NCI-H2196 (cell line): Measurements from ENCODE around the gene SLCO3A1.

Experiments
- DNase-seq: peaks from one replicate; lab custom pipeline; 2025; ENCODE audit not compliant: unreplicated experiment; lab: John Stamatoyannopoulos, UW

SLCO3A1 gene

DNA sequence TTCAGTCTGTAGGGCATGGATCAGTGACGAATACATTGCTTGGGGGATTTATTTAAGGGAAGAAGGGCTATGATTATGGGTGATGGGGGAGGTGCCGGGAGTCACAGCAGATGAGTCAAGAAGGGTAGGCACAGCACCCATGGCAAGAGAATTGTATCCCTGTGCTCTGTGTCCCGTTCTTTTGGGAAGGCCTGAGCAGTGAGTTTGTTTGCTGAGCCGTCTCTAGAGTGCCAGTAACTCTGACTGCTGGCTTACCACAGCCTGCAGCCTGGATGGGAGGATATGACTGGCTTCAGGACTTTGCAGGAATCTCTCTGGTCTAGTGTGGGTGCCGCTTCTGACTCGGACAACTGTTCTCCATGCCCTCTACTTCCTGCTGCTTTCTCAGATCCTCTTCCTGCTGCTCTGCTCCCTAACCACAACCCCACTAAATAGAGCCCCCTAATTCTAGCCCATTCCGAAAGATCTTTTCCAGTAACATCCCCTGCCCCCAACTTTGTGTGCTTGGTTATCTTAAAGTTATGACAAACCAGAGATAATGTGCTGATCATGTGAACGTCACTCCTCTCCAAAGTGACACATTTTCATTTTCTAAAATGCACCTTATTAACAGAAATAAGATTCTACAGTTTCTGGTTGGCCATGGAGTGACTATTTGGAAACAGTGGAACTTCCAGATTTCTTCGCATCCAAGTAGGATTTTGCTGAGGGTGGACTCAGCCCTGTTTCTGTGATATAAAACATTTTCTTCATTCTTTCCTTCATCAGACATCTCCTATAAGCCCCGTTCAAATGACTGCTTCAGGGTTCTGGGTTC is 239.0 kb downstream of the SLCO3A1 start:
- DNase-seq = no peak

DNA sequence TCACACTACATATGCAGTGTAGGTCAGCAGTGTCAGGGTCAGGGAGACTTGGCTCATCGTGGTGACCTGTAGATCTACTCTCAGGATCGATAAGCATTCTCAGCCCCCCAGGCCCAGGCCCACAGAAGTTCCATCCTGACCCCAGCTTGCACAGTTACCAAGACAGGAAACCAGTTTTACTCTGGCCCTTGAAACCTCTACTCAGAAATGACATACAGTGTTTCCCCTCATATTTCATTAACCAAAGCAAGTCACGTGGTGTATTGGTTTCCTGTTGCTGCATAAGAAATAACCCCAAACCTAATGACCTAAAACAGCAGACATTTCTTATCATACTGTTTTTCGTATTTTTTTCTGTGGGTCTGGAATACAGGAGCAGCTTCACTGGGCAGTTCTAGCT is 242.2 kb downstream of the SLCO3A1 start:
- DNase-seq = no peak

DNA sequence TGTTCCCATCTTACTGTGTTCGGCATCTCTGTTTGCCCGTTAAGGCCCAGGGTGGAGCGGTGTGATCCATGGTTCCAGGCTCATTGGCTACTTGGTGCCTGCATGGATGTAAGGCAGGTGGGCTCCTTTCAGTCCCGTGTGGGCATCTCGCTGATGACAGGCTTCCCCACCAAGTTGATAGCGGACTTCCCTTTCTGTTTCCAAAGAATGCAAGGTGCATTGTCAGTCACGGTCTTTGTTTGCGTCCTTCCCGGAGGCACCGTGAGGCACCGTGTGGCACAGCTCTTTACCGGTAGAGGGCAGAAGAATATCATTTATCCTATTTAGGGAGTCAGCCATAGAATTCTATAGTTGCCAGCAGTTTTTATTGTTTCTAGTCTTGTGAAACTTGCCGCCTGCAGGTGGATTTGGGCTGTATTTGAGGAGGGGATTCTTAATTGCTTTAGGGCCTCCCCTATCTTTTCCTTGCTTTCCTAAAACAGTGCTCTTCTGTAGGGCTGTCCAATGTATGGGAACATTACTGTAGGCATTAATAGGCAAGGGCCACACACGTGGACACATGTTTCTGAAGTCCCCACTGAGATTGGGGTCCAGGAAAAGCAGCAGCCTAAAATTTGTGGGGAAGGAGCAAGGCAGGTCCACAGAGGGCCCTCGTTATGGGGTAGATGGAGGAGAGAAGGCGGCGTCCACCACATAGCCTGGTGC is 244.1 kb downstream of the SLCO3A1 start:
- DNase-seq = no peak

DNA sequence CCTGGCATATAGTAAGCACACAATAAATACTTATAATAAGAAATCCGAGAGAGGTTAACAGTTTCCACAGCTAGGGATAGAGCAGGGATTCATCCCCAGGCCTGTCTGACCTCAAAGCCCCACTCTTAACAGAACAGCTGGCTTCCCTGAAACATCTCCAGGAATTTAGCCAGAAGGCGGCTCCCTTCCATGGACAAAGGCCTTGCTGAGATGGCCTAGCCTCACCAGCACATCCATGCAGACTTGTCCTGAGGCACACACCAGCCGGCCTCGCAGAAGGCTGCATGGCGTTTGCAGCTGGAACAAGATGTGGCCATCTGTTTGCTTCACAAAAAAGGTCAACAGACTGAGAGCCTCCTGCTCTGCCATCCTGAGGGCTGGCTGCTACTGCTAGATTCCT is 245.4 kb downstream of the SLCO3A1 start:
- no peak for DNase-seq

DNA sequence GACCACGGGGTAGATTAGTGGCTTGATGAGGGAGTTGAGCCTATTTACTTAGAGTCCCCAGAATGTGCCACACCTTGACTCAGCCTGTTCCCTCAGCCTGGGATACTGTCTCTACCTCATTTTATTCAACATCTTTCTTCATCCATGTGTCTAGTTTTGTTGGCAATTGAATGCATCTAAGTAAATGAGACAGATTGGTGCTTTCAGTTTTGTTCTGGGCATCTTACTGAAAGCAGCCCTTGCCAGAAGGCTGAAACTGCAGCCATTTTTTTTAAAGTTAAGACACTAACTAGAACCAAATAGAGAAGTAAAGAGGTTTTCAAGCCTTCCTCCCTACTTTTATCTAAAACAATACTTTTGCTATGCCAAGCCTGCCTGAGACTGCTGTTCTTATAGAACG is 246.8 kb downstream of the SLCO3A1 start:
- no peak for DNase-seq

DNA sequence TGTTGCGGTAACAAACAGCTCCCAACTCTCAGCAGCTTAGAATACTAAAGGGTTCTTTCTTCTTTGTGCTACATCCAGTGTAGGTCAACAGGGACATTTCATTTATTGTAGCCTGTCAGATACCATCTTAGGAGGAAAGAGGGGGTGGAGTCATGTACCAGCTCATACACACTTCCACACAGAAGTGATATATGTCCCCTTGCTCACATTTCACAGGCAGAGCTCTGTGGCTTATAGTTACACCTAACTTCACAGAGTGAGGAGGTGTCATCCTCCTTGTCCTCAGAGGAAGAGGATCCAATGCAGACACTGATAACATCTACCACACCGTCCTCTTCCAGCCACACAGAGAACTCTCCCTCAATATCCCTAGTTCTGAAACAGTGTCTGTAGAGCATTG is 247.2 kb downstream of the SLCO3A1 start:
- no peak for DNase-seq

DNA sequence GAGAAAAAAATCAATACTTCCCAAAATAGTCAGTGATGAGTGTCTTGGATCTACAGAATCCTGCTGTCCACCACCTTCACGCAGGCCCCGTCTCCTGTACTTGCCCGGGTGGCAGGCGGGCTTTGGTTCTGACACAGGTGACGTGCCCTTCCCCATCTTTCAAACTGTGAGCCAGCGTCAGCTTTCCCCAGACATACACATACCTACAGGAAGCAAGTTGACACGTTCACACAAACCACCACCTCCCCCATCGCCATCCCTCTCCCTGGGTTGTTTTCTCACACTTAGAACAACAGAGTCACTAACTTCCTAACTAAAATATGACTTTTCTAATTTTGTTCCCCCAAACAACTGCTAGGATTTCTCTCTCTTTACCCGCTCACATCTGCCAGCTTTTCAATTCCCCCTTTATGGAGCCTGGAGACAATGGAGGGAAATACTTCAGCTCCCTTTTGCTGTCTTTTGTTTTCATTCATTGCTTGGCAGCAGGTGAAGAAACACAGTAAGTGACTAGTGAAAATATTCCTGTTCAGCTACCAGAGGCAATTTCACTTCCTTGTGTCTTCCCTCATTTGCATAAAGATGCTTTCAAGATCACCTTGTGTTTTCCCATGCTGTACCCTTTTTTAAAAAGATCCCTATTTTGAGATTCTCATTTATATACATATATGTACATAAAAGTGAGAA is 248.3 kb downstream of the SLCO3A1 start:
- no peak for DNase-seq

DNA sequence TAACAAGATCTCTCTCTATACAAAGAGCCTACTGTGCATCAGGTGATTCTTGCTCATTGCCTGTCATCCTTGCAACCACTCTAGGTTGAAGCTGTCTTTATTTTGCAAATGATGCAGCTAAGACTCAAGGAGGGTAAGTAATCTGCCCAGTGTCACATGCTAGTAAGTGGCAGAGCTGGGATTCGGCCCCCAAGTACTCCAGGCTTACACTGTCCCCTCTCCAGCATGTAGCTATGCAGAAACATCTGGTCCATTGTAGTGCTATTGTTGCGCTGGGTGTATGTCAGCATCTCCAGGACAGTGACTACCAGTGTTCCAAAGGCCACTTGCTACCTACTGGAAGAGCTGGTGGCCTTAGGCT is 248.9 kb downstream of the SLCO3A1 start:
- no peak for DNase-seq

DNA sequence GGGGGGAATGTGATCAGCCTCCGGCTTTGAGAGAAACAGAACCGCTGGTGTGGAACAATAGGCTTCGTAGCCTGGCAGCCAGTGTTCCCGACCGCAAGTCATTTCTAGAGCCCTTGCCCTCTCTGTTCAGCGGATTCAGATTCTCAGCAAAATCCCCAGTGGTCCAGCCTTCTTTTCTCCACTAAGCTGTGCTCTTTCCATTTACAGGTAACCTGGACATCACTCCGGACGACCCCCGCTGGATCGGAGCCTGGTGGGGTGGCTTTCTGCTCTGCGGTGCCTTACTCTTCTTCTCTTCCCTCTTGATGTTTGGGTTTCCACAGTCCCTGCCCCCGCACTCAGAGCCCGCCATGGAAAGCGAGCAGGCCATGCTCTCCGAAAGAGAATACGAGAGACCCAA is 250.6 kb downstream of the SLCO3A1 start:
- no peak for DNase-seq

DNA sequence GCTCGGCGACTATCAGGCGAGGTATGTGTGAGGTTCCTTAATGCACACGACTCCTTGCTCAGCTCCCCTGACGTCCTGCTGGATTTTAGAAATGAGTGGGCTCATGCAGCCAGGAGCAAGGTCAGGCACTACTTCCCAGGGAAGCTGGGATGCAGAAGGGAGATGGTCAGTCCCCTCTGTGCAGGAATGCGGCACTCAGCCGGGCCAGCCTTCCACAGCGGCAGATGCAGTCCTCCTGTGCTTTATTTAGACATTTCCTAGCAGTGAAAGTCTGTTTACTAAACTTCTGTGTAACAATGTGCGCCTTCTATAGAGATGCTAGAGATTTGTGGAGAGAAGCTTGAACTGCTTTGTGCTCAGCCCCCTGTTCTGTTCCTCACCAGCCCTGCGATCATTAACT is 252.1 kb downstream of the SLCO3A1 start:
- DNase-seq = no peak

DNA sequence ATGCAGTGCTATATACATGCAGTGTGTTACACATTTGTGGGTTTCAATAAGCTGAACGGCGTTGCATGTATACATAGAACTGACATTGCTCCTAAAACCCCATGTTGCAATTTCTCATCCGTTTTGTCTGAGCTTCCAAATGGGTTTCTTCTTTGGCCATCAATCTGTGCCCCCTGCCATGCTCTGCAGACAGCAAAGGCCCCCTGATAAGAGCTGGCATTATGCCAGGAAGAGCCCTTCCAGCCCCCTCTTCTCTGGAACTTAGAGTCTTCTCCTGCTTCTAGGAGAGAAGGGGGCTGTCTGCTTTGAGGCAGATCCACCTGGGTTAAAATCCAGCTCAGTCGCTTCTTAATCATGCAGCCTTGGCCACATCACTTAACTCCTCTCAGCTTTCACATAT is 254.0 kb downstream of the SLCO3A1 start:
- DNase-seq = no peak

DNA sequence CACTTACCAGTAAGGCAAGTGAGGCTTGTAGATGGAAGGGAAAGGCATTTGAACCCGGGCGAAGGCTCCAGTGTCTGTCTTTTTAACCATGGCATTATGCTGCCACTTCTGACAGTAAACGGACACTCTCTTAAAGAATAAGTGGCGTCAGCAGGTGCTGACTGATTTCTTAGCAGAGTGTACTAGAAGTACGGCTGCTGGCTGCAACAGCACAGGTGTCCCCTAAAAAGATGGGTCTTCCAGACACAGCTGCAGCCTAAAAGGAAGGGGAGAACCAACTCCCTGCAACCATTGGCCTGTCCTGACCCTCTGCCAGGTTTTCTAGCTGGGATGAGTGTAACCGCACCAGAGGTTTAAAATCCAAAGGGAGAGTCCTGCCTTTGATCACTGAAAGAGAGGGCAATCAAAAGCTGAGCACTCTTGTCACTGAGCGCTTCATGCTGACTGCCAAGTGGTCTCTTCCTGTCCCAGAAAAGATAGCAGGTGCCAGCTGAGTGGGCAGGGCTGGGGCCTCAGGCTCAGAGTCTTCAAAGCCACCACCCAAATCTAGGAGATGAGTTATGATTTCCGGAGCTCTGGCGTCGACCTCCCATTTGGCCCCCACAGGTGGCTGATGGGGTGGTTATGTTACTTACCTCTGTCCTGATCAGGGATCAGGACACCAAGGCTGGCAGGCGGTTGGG is 255.8 kb downstream of the SLCO3A1 start:
- peak; percentile 52 for DNase-seq

DNA sequence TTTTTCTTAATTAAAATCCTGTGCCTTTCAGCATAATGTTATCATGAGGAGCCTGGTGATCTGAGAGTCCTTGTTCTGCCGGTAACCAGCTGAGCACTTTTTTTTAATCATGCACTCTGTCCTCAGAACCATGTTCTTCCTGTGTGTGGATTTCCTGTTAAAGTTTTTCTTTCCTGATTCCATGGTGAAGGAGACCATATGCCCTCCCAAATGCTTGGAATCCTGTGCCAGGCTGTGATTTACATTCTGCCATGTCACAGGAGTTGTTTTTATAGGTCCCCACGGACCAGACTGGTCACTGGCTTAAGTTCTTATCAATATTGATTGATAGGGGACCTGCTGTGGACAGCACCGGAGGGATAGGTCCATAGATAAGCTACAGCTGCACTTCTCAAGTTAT is 257.8 kb downstream of the SLCO3A1 start:
- no peak for DNase-seq

DNA sequence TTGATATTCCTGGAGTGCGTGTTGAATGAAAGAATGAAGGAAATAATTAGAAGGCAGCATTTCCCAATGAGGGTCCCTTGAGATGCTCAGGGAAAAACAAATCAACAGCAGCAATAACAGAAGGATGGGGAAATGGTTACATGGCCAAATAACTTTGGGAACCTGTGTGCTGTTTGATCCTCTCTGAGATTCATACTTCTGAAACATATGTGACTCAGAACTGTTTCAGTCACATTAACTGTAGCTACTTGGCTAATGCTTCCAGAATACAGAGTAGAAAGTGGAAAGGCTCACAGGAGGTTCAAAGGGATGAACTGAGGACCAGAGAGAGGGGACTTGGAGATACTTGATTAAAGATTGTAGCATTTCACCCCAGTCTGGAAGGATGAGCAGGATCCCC is 258.2 kb downstream of the SLCO3A1 start:
- no peak for DNase-seq

DNA sequence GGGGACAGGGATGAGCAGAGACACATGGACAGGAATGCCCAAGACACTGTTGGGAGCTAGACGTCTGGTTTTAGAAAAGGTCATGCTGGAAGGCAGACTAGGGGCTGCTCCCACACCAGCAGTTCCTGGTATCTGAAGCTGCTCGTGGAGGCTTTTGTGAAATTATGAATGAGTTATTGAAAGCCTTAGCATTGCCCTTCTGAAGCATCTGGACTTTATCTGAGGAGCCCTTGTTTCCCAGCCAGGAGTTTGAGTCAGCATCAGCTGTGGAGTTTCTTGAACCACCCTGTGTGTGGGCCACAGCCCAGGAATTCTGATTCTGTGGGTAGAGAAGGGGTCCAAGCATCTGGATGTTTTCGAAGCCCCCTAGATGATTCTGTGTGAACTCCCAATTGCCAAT is 258.7 kb downstream of the SLCO3A1 start:
- no peak for DNase-seq

DNA sequence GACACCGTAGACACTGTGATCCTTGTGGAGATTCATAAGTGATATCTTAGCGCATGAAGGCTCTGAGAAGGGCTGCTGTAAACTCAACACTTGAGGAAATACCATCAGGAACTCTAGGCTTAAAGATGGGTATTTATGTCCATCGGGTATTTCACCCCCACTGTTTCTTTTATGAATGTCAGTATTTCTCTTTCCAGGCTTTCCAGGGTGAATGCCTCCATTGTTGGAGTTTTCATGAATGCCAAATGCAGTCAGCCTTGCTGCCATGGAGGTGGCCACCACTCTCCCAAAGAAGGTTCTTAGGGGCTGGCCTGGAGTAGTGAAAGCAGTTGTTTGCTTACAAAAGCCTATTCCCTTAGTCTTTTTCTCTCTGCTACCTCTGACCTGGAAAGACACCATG is 259.2 kb downstream of the SLCO3A1 start:
- no peak for DNase-seq

DNA sequence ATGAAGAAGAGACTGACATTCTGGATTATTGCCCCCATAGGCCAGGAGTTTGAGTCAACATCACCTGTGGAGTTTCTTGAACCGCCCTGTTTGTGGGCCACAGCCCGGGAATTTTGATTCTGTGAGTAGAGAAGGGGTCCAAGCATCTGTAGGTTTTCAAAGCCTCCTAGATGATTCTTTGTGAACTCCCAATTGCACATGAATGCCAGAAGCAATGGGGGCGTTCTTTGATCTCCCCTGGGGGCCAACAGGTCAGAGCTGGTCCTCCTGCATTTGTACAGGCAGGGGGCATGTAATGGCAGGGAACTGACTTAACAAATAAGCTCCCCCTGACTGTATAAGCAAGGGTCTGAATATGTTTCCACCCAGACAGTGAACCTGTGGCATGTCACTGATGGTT is 260.3 kb downstream of the SLCO3A1 start:
- no peak for DNase-seq

DNA sequence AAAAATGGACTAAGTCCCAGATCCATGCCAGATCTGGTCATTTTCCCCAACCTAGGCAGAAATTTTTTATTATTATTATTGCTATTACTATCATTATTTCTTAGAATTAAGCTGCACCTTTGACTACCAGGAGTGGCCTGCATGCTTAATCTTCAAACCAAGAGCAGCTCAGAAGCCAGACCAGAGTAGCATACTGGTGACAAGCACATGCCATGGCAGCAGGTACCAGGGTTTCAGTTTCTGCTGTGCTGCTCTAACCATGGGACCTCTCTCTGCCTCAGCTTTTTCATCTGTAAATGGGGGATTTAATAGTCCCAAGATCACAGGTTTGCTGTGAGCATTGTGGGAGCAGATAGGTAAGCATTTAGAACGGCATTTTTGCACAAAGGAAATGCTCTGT is 262.3 kb downstream of the SLCO3A1 start:
- no peak for DNase-seq

DNA sequence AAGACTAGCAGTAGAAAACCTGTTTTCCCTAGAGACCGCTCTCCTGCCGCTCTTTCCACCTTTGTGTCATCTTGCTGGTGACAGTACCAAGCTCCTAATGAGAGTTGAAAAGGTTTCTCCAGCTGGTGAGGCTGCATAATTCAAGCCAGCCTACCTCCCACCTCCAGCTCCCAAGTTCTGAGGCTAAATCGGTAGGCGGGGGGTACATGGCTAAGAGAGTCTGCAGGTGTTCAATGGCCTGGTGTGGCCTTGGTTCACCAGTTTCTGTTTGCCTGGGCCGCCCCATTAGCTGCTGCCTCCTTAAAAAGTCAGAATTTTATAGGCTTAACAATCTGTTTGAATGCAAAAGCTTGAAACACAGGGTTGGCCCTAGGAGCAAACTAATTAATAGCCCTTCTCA is 262.8 kb downstream of the SLCO3A1 start:
- DNase-seq = no peak

DNA sequence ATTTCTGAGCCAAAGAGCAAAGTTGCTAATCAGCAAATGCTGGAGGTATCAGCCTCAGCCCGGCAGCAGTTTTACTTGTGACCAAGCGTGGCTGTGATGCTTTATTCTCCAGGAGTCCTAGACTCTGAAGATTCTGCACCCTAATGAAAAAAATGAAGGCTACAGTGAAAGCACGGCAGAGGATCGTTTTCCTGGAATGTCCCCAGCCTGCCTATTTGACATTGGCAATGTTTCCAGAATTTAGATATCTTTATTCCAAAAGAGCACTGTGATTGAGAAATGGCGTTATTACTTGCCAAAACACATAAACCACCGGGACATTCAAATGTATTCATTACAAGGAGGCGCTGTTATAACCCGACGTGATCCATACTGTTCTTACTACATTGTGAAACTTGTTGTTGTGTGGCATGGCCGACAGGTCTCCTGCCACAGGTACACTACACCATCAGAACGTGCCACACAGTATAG is 263.8 kb downstream of the SLCO3A1 start:
- no peak for DNase-seq

DNA sequence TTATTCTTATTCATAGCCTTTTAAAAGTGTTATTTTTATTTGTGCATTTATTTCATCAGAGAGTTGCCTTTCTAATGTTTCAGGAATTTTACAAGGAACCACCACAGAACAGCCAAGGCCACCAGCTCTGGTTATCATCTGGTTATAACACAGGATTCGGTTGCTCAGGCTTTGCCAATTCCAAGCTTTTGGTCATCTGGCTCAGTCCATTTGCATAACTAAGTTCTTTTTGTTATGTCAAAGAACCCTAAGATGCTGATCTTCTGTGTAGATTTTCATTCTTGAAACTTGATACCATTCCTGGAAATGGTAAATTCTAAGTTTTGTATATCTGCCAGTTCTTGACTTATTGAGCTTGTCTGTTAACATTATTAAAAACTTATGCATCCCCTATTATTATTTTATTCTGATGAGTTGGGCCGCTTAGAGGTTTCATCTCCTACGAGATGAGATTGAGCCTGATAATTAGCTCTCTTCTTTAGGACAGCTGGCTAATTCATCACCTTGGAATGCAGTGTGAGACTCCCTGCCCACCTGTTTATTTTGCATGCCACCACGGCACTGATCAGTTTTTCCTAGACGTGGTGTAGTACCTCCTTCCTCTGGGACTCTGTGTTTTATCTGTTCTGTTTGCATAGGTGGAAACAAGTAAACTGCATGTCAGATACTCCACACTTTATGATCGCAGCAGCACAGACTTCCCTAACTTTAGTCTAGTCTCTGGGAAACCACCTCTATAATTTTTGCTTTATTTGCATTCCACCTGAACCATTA is 264.8 kb downstream of the SLCO3A1 start:
- DNase-seq = no peak
